PC-3 (cell line): ENCODE data around the gene HDGFL3. TPM values are rescaled to one million over a fixed set of nuclear protein-coding genes. Genes with fewer than 3 reads are reported as not detected.

Source experiments
- ATAC-seq: fragments of 200-7000 bp; cut with Tn5 transposase; 2 replicates; pipeline ENCODE4 v1.9.1; 2020; ENCODE audit warnings: mild to moderate bottlenecking, moderate library complexity
- BruUV-seq: library from RNA; stranded (reverse); fragments of 400-500 nt; replicated peaks from 2 replicates; lab custom pipeline; 2021; lab: Mats Ljungman, UMichigan
- CTCF ChIA-PET: fragments of 300-600 bp; sonication (Branson Sonifier 250); formaldehyde crosslinking; loops from one replicate; lab custom pipeline; 2022; ENCODE audit warnings: antibody characterized with exemption; lab: Charles Lee
- POLR2A ChIA-PET: fragments of 300-600 bp; sonication (Branson Sonifier 250); formaldehyde crosslinking; loops from one replicate; lab custom pipeline; 2022; ENCODE audit warnings: antibody characterized with exemption; ENCODE audit not compliant: unreplicated experiment; lab: Charles Lee
- DNase-seq: peaks from one replicate; pipeline ENCODE4 v3.0.0-alpha.2; 2015
- H2AFZ ChIP-seq: fragments of 300-600 bp; sonication (generic); 2 replicates; pipeline ENCODE4 v1.6.0; 2016; ENCODE audit warnings: antibody characterized with exemption, low read length
- H3F3A ChIP-seq: fragments of 300-600 bp; sonication (generic); one replicate; pipeline ENCODE4 v1.6.0; 2017; ENCODE audit warnings: antibody characterized with exemption, low read length, control low read depth, mild to moderate bottlenecking; ENCODE audit not compliant: unreplicated experiment
- H3K27ac ChIP-seq: fragments of 300-600 bp; sonication (generic); 2 replicates; pipeline ENCODE4 v1.5.1; 2016; ENCODE audit warnings: mild to moderate bottlenecking, low read length
- H3K27me3 ChIP-seq: fragments of 300-600 bp; sonication (generic); 2 replicates; pipeline ENCODE4 v1.6.1; 2016; ENCODE audit warnings: low read length, mixed read lengths
- H3K36me3 ChIP-seq: fragments of 300-600 bp; sonication (generic); 2 replicates; pipeline ENCODE4 v1.6.1; 2016; ENCODE audit warnings: low read depth, mixed run types, low read length, mixed read lengths
- H3K4me1 ChIP-seq: fragments of 300-600 bp; sonication (generic); 2 replicates; pipeline ENCODE4 v1.5.1; 2016; ENCODE audit warnings: low read length; ENCODE audit not compliant: insufficient read depth
- H3K4me2 ChIP-seq: fragments of 300-600 bp; sonication (generic); 2 replicates; pipeline ENCODE4 v1.6.0; 2016; ENCODE audit warnings: low read length
- H3K4me3 ChIP-seq: fragments of 300-600 bp; sonication (generic); 2 replicates; pipeline ENCODE4 v1.5.1; 2016; ENCODE audit warnings: mild to moderate bottlenecking, low read length, mixed read lengths
- H3K79me2 ChIP-seq: fragments of 300-600 bp; sonication (generic); 2 replicates; pipeline ENCODE4 v1.6.1; 2017; ENCODE audit warnings: low read length, mixed read lengths
- H3K9ac ChIP-seq: fragments of 300-600 bp; sonication (generic); 2 replicates; pipeline ENCODE4 v1.6.0; 2016; ENCODE audit warnings: mild to moderate bottlenecking, low read length
- H3K9me2 ChIP-seq: fragments of 300-600 bp; sonication (generic); replicated peaks from 2 replicates; pipeline ENCODE4 v1.6.1; 2016; ENCODE audit warnings: mixed run types, low read length, mixed read lengths
- H3K9me3 ChIP-seq: fragments of 300-600 bp; sonication (generic); 2 replicates; pipeline ENCODE4 v1.6.1; 2016; ENCODE audit warnings: low read length, mixed read lengths
- H4K20me1 ChIP-seq: fragments of 300-600 bp; sonication (generic); 2 replicates; pipeline ENCODE4 v1.6.1; 2016; ENCODE audit warnings: low read length, mixed read lengths
- EZH2 ChIP-seq: fragments of 300-600 bp; sonication (generic); IDR thresholded peaks from one replicate; pipeline ENCODE4 v1.6.1; 2017; ENCODE audit warnings: antibody characterized with exemption, mild to moderate bottlenecking, low read length; ENCODE audit not compliant: unreplicated experiment
- EZH2phosphoT487 ChIP-seq: fragments of 300-600 bp; sonication (generic); IDR thresholded peaks from 2 replicates; pipeline ENCODE4 v1.6.1; 2018; ENCODE audit warnings: mild to moderate bottlenecking, antibody characterized with exemption, low read length, borderline replicate concordance
- intact Hi-C: fragments of 100-400 bp; cut with micrococcal nuclease; formaldehyde crosslinking; loops from 2 replicates; pipeline ENCODE4 v1.9.0; 2023
- total RNA-seq: library from RNA; depleted of rRNA; stranded (reverse); fragments of >200 nt; gene quantifications from 2 replicates; pipeline ENCODE4 v1.2.3, GENCODE V29; 2014
- TF ChIP-seq, protein P1 (sequence below): fragments of 300-600 bp; sonication (generic); conservative IDR thresholded peaks from 2 replicates; pipeline ENCODE4 v1.5.1; 2017; ENCODE audit warnings: antibody characterized with exemption, low read depth, mild to moderate bottlenecking, low read length

HDGFL3 gene
- total RNA-seq, 1 experiment from 2014 or later = 38.4 TPM

DNA sequence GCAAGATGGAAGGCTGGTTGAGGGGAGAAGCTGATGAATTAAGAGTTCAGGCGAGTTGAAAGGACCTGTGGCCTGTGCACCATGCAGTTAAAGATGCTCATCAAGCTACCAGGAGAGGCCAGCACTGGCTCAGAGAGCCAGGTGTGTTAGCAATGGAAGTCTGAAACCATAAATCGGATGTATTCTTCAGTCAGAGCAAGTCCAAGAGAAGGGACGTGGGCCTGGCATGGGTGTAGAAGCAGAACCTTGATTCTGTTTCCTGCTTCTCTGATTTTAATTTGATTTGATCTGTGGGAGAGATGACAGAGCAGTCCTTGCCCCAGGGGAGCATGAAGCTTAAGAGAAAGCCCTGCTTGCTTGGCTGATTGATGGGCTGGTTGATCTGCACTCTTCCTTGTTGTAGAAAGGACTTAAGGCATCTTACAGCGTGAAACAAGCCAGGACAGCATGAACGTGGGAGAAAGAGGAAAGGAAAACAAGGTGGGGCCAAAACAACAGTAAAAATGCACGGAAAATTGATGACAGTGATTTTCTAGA lies 89.3 kb downstream of the HDGFL3 start:
- H3K9ac ChIP-seq = no peak overlapping the region
- no peaks in the 10 kb centered on the region for H3K9me3 ChIP-seq
- no peak overlapping the region for H3K4me2 ChIP-seq
- no peaks in the 10 kb centered on the region for H3K9me2 ChIP-seq
- no peak overlapping the region for H2AFZ ChIP-seq
- H3K27ac ChIP-seq = no peak overlapping the region
- no TSS peak for BruUV-seq
- H3K79me2 ChIP-seq = no peaks in the 10 kb centered on the region
- ATAC-seq (no peak), DNase-seq (no peak)
- no peaks in the 10 kb centered on the region for H3K4me1 ChIP-seq
- no peaks in the 10 kb centered on the region for H3K36me3 ChIP-seq
- H3K27me3 ChIP-seq = no peaks in the 10 kb centered on the region
- no peaks in the 10 kb centered on the region for H3F3A ChIP-seq
- TF ChIP-seq EZH2 = no peak
- no peak for TF ChIP-seq EZH2phosphoT487
- TF ChIP-seq, protein P1, sequence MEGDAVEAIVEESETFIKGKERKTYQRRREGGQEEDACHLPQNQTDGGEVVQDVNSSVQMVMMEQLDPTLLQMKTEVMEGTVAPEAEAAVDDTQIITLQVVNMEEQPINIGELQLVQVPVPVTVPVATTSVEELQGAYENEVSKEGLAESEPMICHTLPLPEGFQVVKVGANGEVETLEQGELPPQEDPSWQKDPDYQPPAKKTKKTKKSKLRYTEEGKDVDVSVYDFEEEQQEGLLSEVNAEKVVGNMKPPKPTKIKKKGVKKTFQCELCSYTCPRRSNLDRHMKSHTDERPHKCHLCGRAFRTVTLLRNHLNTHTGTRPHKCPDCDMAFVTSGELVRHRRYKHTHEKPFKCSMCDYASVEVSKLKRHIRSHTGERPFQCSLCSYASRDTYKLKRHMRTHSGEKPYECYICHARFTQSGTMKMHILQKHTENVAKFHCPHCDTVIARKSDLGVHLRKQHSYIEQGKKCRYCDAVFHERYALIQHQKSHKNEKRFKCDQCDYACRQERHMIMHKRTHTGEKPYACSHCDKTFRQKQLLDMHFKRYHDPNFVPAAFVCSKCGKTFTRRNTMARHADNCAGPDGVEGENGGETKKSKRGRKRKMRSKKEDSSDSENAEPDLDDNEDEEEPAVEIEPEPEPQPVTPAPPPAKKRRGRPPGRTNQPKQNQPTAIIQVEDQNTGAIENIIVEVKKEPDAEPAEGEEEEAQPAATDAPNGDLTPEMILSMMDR = no peak
- intact Hi-C loops = no loop called here
- no peaks in the 10 kb centered on the region for H4K20me1 ChIP-seq
- CTCF ChIA-PET = interaction anchor here (0.6 to 1.1 kb wide), 2 partner anchors 52 to 130 kb away, joined by 3 read pairs; partner anchors contain the start of gene BTBD1
- H3K4me3 ChIP-seq = no peak overlapping the region
- POLR2A ChIA-PET = no interaction called here

DNA sequence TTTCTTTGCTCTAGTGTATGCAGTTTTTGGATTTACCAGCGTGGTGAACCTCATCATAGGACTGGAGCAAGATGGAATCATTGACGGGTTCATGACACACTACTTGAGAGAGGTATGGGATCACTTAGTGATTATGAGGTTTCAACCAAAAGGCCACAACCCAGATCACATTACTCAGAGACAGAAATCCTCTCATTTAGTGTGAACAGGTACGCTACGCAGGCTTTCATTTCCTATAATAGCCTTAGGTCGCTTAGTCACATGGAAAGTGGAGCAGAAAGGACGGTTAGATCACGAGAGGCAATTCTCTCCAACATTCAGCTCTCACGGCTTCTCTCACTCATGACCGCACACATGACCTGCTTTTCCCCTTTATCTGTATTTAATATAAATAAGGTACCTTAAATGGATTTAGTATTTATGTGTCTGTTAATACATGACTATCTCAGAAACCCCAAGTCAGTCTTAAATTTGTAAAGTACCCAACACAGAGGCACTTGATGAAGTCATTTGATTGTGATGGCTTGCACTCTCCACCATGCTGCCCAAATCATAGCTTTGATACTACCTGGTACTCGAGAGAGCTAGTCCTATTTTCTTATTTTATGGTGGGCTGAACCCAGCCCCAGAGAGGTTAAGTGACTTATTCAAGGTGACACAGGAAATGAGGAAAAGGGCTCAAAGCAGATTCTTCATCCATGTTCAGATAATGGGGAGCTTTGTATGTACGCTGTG lies 91.6 kb downstream of the HDGFL3 start:
- no peak overlapping the region for H3K27ac ChIP-seq
- ChIA-PET POLR2A (no interaction called here), CTCF (no interaction called here)
- ATAC-seq (no peak), DNase-seq (no peak)
- no peaks in the 10 kb centered on the region for H3K4me1 ChIP-seq
- H3K4me3 ChIP-seq = no peak overlapping the region
- no peak overlapping the region for H3K9ac ChIP-seq
- no peak overlapping the region for H2AFZ ChIP-seq
- H3K4me2 ChIP-seq = no peak overlapping the region
- no peaks in the 10 kb centered on the region for H3K27me3 ChIP-seq
- H3K36me3 ChIP-seq = no peaks in the 10 kb centered on the region
- BruUV-seq = no TSS peak
- no peaks in the 10 kb centered on the region for H3K9me3 ChIP-seq
- H3K9me2 ChIP-seq = no peaks in the 10 kb centered on the region
- intact Hi-C loops = no loop called here
- TF ChIP-seq EZH2 (no peak), EZH2phosphoT487 (no peak)
- TF ChIP-seq, protein P1 = no peak
- H4K20me1 ChIP-seq = no peaks in the 10 kb centered on the region
- H3F3A ChIP-seq = no peaks in the 10 kb centered on the region
- H3K79me2 ChIP-seq = no peaks in the 10 kb centered on the region

DNA sequence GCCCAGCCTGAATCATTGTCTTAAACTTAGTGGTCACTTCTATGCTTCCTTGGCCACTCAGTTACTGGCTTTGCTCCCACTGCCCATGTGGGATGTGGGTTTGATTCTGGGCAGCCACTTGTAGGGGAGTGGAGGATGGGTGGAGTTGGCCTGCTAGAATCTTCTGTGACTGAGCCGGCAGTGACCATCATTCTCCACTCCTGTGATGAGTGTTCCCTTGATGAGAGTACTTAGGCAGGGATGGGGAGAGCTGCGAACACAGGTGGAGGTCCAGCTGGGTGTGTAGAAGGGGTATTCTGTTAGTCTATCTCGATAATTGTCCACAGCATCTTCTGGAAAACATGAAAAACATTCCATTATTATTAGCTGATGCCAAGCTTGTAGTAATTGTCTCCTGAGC lies 92.2 kb downstream of the HDGFL3 start:
- no peaks in the 10 kb centered on the region for H3K4me1 ChIP-seq
- H3K9ac ChIP-seq = no peak overlapping the region
- ChIA-PET POLR2A (no interaction called here), CTCF (no interaction called here)
- no peaks in the 10 kb centered on the region for H3K9me2 ChIP-seq
- no peaks in the 10 kb centered on the region for H3K9me3 ChIP-seq
- H3K27me3 ChIP-seq = no peaks in the 10 kb centered on the region
- H3K4me2 ChIP-seq = no peak overlapping the region
- ATAC-seq = no peak
- H2AFZ ChIP-seq = no peak overlapping the region
- H3F3A ChIP-seq = no peaks in the 10 kb centered on the region
- BruUV-seq = no TSS peak
- no peaks in the 10 kb centered on the region for H3K79me2 ChIP-seq
- TF ChIP-seq EZH2phosphoT487 = no peak
- no peak for TF ChIP-seq EZH2
- TF ChIP-seq, protein P1 = no peak
- intact Hi-C loops = no loop called here
- no peak for DNase-seq
- H3K27ac ChIP-seq = no peak overlapping the region
- H3K36me3 ChIP-seq = no peaks in the 10 kb centered on the region
- H3K4me3 ChIP-seq = no peak overlapping the region
- H4K20me1 ChIP-seq = no peaks in the 10 kb centered on the region
